ENCODE results near the gene ZBED6.

DNA sequence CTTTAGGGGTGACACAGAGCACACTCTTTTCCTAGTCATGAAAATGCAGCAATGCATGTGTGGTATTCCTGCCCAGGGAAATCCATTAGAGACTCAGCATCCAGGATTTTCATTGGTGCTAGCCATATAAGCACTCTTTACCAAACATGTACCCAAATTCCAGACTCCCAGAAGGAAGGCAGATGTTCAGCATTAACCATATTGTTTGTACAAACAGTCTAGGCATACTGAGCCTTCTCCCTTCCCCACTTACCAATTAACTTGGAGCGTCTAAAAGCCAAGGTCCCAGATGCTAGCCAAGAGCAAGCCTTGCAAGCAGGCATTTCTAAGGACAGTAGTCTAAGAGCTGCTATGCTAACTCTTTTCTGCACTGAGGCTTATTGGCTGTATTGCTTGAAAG is 27.9 kb downstream of the ZBED6 start:
- TF ChIP-seq EZH2 (IDR thresholded peaks at IDR 0.05) (no peak), POLR2AphosphoS5 (IDR thresholded peaks at IDR 0.05; ENCODE audit: borderline replicate concordance, low read depth, low read length) (no peak), FOXP2 (optimal IDR thresholded peaks at IDR 0.05; ENCODE audit: control extremely low read depth, extremely low read length, insufficient read depth) (no peak)

Data from SK-N-MC (cell line).